HepG2 (cell line): ENCODE data around the gene STN1. TPM values are rescaled to one million over a fixed set of nuclear protein-coding genes. Genes with fewer than 3 reads are reported as not detected.

ENCODE experiments used
- ATAC-seq: fragments of 200-7000 bp; cut with Tn5 transposase; 3 replicates; pipeline ENCODE4 v1.9.1; 2020; ENCODE audit warnings: mild to moderate bottlenecking, moderate library complexity
- BruUV-seq: library from RNA; stranded (reverse); fragments of 400-500 nt; replicated peaks from 2 replicates; lab custom pipeline; 2021; lab: Mats Ljungman, UMichigan
- CTCF ChIA-PET: fragments of 300-600 bp; formaldehyde crosslinking; extraction: SDS; loops from one replicate; lab custom pipeline; 2021; ENCODE audit warnings: low total read pairs, inconsistent platforms, low intra/inter-chr PET ratio; lab: Yijun Ruan, JAX
- POLR2A ChIA-PET: fragments of 350-600 bp; sonication (Branson Sonifier 250); formaldehyde crosslinking; loops from one replicate; lab custom pipeline; 2020; ENCODE audit warnings: antibody characterized with exemption, inconsistent platforms; lab: Yijun Ruan, JAX
- DNase-seq: peaks from one replicate; pipeline ENCODE4 v3.0.0-alpha.2; 2015; ENCODE audit warnings: low spot score
- FAIRE-seq: peaks from 3 replicates; lab custom pipeline; 2011; peaks lifted over from hg19 to GRCh38; lab: Jason Lieb, UNC
- H2AFZ ChIP-seq: one replicate; pipeline ENCODE4 v1.6.1; 2011; ENCODE audit warnings: low read length, inconsistent platforms
- H3K27ac ChIP-seq: fragments of 300-600 bp; 3 replicates; pipeline ENCODE4 v1.8.0; 2011; ENCODE audit warnings: mixed run types, mild to moderate bottlenecking, mixed read lengths, low read length, inconsistent platforms; ENCODE audit not compliant: insufficient read depth; ENCODE audit errors: extremely low read length
- H3K27me3 ChIP-seq, 2 experiments: fragments of 200-600 bp in 1 of 2; 2 replicates in 1 of 2; 3 replicates in 1 of 2; pipeline versions ENCODE4 v1.6.0 to v1.8.0; 2011; ENCODE audit warnings: low read length in 2 of 2, mild to moderate bottlenecking in 2 of 2, moderate library complexity in 2 of 2, inconsistent platforms in 1 of 2; ENCODE audit not compliant: insufficient read depth in 2 of 2, control insufficient read depth in 1 of 2
- H3K36me3 ChIP-seq, 2 experiments: fragments of 200-600 bp in 1 of 2; replicated peaks in 1 of 2; 2 replicates in 1 of 2; 3 replicates in 1 of 2; pipeline versions ENCODE4 v1.5.1 to v1.8.0; 2011; ENCODE audit warnings: low read length in 2 of 2, inconsistent platforms in 1 of 2; ENCODE audit not compliant: insufficient read depth in 2 of 2, control insufficient read depth in 1 of 2
- H3K4me1 ChIP-seq: 2 replicates; pipeline ENCODE4 v1.5.1; 2012; ENCODE audit warnings: low read length, inconsistent platforms; ENCODE audit not compliant: insufficient read depth
- H3K4me2 ChIP-seq: 2 replicates; pipeline ENCODE4 v1.6.0; 2011; ENCODE audit warnings: low read depth, low read length, inconsistent platforms
- H3K4me3 ChIP-seq, 3 experiments: fragments of 200-600 bp in 1 of 3; sonication (generic), shearing (Covaris generic) in 1 of 3; replicated peaks in 1 of 3; 2 replicates each; pipeline ENCODE4 v1.5.1; 2011 to 2016; ENCODE audit warnings: low read length in 3 of 3, inconsistent platforms in 2 of 3, low read depth in 2 of 3, mild to moderate bottlenecking in 2 of 3, control low read depth in 1 of 3, mixed read lengths in 1 of 3; ENCODE audit not compliant: insufficient read depth in 1 of 3
- H3K79me2 ChIP-seq: one replicate; pipeline ENCODE4 v1.6.1; 2011; ENCODE audit warnings: low read length, inconsistent platforms; ENCODE audit not compliant: insufficient read depth
- H3K9ac ChIP-seq: 2 replicates; pipeline ENCODE4 v1.6.0; 2011; ENCODE audit warnings: mild to moderate bottlenecking, low read depth, low read length, inconsistent platforms; ENCODE audit not compliant: insufficient read depth
- H3K9me3 ChIP-seq: 2 replicates; pipeline ENCODE4 v1.5.1; 2012; ENCODE audit warnings: mild to moderate bottlenecking, low read length
- H4K20me1 ChIP-seq: 2 replicates; pipeline ENCODE4 v1.6.0; 2011; ENCODE audit warnings: inconsistent platforms, mild to moderate bottlenecking, low read length, moderate library complexity; ENCODE audit not compliant: insufficient read depth
- ATF3 ChIP-seq: sonication (generic); formaldehyde crosslinking; IDR thresholded peaks from 2 replicates; pipeline ENCODE4 v1.4.0; 2020; ENCODE audit warnings: missing genetic modification reagents
- ATF7-NPFF ChIP-seq: sonication (generic); formaldehyde crosslinking; IDR thresholded peaks from 2 replicates; pipeline ENCODE4 v1.8.1; 2023; ENCODE audit warnings: mild to moderate bottlenecking, low read depth, missing genetic modification reagents, moderate library complexity
- CHD2 ChIP-seq: IDR thresholded peaks from 2 replicates; pipeline ENCODE4 v1.6.1; 2011; ENCODE audit warnings: low read depth, low read length, improper control_type of control experiment
- ESRRA ChIP-seq: sonication (generic); formaldehyde crosslinking; IDR thresholded peaks from 2 replicates; pipeline ENCODE4 v1.5.1; 2020; ENCODE audit warnings: mild to moderate bottlenecking, low read depth, missing genetic modification reagents
- ETV5 ChIP-seq: IDR thresholded peaks from 2 replicates; pipeline ENCODE4 v1.6.1; 2018; ENCODE audit warnings: missing biosample characterization, missing genetic modification reagents, inconsistent platforms, borderline replicate concordance
- HDAC1 ChIP-seq: sonication (generic); formaldehyde crosslinking; IDR thresholded peaks from 2 replicates; pipeline ENCODE4 v1.5.1; 2020; ENCODE audit warnings: mild to moderate bottlenecking, missing genetic modification reagents
- HNF4G ChIP-seq, 2 experiments: sonication (generic) in 1 of 2; formaldehyde crosslinking in 1 of 2; IDR thresholded peaks; 2 replicates each; pipeline versions ENCODE4 v1.4.0 to v1.6.1; 2011 to 2020; ENCODE audit warnings: borderline replicate concordance in 2 of 2, low read depth in 2 of 2, mild to moderate bottlenecking in 2 of 2, low read length in 1 of 2, missing genetic modification reagents in 1 of 2, moderate library complexity in 1 of 2
- MTA3 ChIP-seq: sonication (generic); formaldehyde crosslinking; IDR thresholded peaks from 2 replicates; pipeline ENCODE4 v1.4.0; 2020; ENCODE audit warnings: missing genetic modification reagents
- NFRKB ChIP-seq: fragments of 450-650 bp; IDR thresholded peaks from 2 replicates; pipeline ENCODE4 v1.6.1; 2017
- PAX8 ChIP-seq: sonication (generic); formaldehyde crosslinking; IDR thresholded peaks from 2 replicates; pipeline ENCODE4 v1.8.0; 2022; ENCODE audit warnings: mild to moderate bottlenecking, missing genetic modification reagents, borderline replicate concordance
- PCBP1 ChIP-seq: fragments of 200-400 bp; formaldehyde crosslinking; IDR thresholded peaks from 2 replicates; pipeline ENCODE4 v1.6.1; 2017; ENCODE audit warnings: mild to moderate bottlenecking, low read depth, low read length, borderline replicate concordance
- PHF20 ChIP-seq: sonication (generic); formaldehyde crosslinking; IDR thresholded peaks from 2 replicates; pipeline ENCODE4 v1.5.0; 2020; ENCODE audit warnings: mild to moderate bottlenecking, missing genetic modification reagents
- RBFOX2 ChIP-seq: fragments of 200-400 bp; formaldehyde crosslinking; IDR thresholded peaks from 2 replicates; pipeline ENCODE4 v1.6.1; 2017; ENCODE audit warnings: low read depth, mild to moderate bottlenecking, low read length
- SP4 ChIP-seq: sonication (generic); formaldehyde crosslinking; IDR thresholded peaks from 2 replicates; pipeline ENCODE4 v1.8.1; 2023; ENCODE audit warnings: mild to moderate bottlenecking, missing genetic modification reagents
- ZBTB26 ChIP-seq: IDR thresholded peaks from 2 replicates; pipeline ENCODE4 v1.6.1; 2016; ENCODE audit warnings: missing compliant biosample characterization, missing genetic modification reagents, borderline replicate concordance
- ZNF274 ChIP-seq: sonication (generic); formaldehyde crosslinking; IDR thresholded peaks from 2 replicates; pipeline ENCODE4 v1.5.1; 2020; ENCODE audit warnings: mild to moderate bottlenecking, missing genetic modification reagents
- ZNF329 ChIP-seq: sonication (generic); formaldehyde crosslinking; IDR thresholded peaks from 2 replicates; pipeline ENCODE4 v1.9.0; 2021; ENCODE audit warnings: low read depth, mild to moderate bottlenecking, missing genetic modification reagents
- ZNF350 ChIP-seq: sonication (generic); formaldehyde crosslinking; IDR thresholded peaks from 2 replicates; pipeline ENCODE4 v1.4.0; 2020; ENCODE audit warnings: mild to moderate bottlenecking, low read depth, missing genetic modification reagents, borderline replicate concordance
- ZNF557 ChIP-seq: sonication (generic); formaldehyde crosslinking; IDR thresholded peaks from 2 replicates; pipeline ENCODE4 v1.4.0; 2020; ENCODE audit warnings: missing genetic modification reagents
- ZNF784 ChIP-seq: sonication (generic); formaldehyde crosslinking; IDR thresholded peaks from 2 replicates; pipeline ENCODE4 v1.5.1; 2020; ENCODE audit warnings: missing genetic modification reagents, mild to moderate bottlenecking, borderline replicate concordance
- ZSCAN21 ChIP-seq: sonication (generic); formaldehyde crosslinking; IDR thresholded peaks from 2 replicates; pipeline ENCODE4 v1.8.0; 2022; ENCODE audit warnings: mild to moderate bottlenecking, missing genetic modification reagents, moderate library complexity, borderline replicate concordance
- ZSCAN25 ChIP-seq: sonication (generic); formaldehyde crosslinking; IDR thresholded peaks from 2 replicates; pipeline ENCODE4 v1.8.0; 2022; ENCODE audit warnings: mild to moderate bottlenecking, missing genetic modification reagents
- WGBS: methylation state at CpG from one replicate; pipeline ENCODE4 v1.1.6; 2017; ENCODE audit warnings: low lambda C conversion rate; 5-methylcytosine and 5-hydroxymethylcytosine counted together
- in situ Hi-C: cut with HindIII; loops from 2 replicates; pipeline ENCODE4 v1.10.0; 2017; ENCODE audit warnings: low pct_unique_long_range_greater_than_20kb; ENCODE audit not compliant: extremely low pct_ligation_motif_present
- intact Hi-C: fragments of 100-400 bp; cut with micrococcal nuclease; formaldehyde crosslinking; loops from one replicate; pipeline ENCODE4 v1.10.0; 2022; ENCODE audit not compliant: unreplicated experiment
- polyA plus RNA-seq, 8 experiments: library from polyadenylated mRNA; depleted of rRNA in 3 of 8; stranded (reverse) in 7 of 8; unstranded in 1 of 8; fragments of >200 nt; fragmentation: Illumina TruSeq in 4 of 8; extraction: Trizol in 4 of 8; gene quantifications; 2 replicates each; pipeline versions ENCODE4 v1.2.1 to v1.2.3, GENCODE V29; 2011 to 2016; ENCODE audit warnings: low read depth in 4 of 8, missing spikeins in 1 of 8, mixed read lengths in 1 of 8; ENCODE audit not compliant: insufficient read depth in 1 of 8
- total RNA-seq, 5 experiments: library from RNA; depleted of rRNA; stranded (reverse); fragments of >200 nt; fragmentation: Illumina TruSeq; extraction: Trizol; gene quantifications; 2 replicates each; pipeline ENCODE4 v1.2.3, GENCODE V29; 2016; ENCODE audit warnings: low read depth in 1 of 5

The STN1 gene
- total and polyA plus RNA-seq, 2 of the 13 experiments (the other 11 are each of a cell fraction or from before 2014, with no cell fraction given), result 17.6 to 22.7 TPM

GRCh38 chr10:103854265-103854685 lies 63.7 kb downstream of the STN1 start:
- intact Hi-C loops (loop anchor here (1.0 to 5.0 kb wide), 3 partner anchors 37 to 73 kb away; no protein-coding TSS in a partner anchor), in situ Hi-C loops (no loop called here)
- FAIRE-seq (no peak), ATAC-seq (peak; percentile 12), DNase-seq (peak; percentile 80)
- H3K79me2 ChIP-seq, result peaks cover 57% of the 10 kb centered on the region
- CTCF ChIA-PET, result interaction anchor here (1.5 kb wide), 1 partner anchor 141 kb away, joined by 5 read pairs; no protein-coding TSS in a partner anchor
- H2AFZ ChIP-seq, result no peak overlapping the region
- peaks cover 9 to 32% of the 10 kb centered on the region in 2 experiments for H3K36me3 ChIP-seq
- WGBS, result under 1% methylated on average over 13 of the region's 13 CpGs
- peaks cover 73% of the 10 kb centered on the region for H3K4me1 ChIP-seq
- BruUV-seq, result no TSS peak
- H3K27me3 ChIP-seq, result no peaks in the 10 kb centered on the region; a peak in 1 of 5 replicates
- H3K27ac ChIP-seq, result peak overlapping the region; percentile 68
- H3K9me3 ChIP-seq, result no peaks in the 10 kb centered on the region
- H3K4me2 ChIP-seq, result peak overlapping the region; percentile 94
- H3K9ac ChIP-seq, result peak overlapping the region; percentile 74
- POLR2A ChIA-PET, result interaction anchor here (0.7 to 6.8 kb wide), 18 partner anchors 11 to 195 kb away, joined by 3 to 107 read pairs (median 5); no protein-coding TSS in a partner anchor
- H4K20me1 ChIP-seq, result peaks cover 28% of the 10 kb centered on the region
- H3K4me3 ChIP-seq, result peak overlapping the region; percentile 87 to 93 (median 92)
- peak; percentile 6; the same call in 1 of the 2 replicates for TF ChIP-seq HNF4G (IDR thresholded peaks at IDR 0.05; ENCODE audit: borderline replicate concordance, low read depth, low read length)
- TF ChIP-seq HNF4G (CRISPR knock-in tag; IDR thresholded peaks at IDR 0.05; ENCODE audit: borderline replicate concordance, low read depth), result no peak; the same call in 1 of the 2 replicates
- TF ChIP-seq ZSCAN25 (CRISPR knock-in tag), result peak; percentile 45; the same call in 1 of the 2 replicates
- no peak for TF ChIP-seq RBFOX2
- no peak for TF ChIP-seq ATF3 (CRISPR knock-in tag)
- TF ChIP-seq ZNF274 (CRISPR knock-in tag), result no peak
- TF ChIP-seq MTA3 (CRISPR knock-in tag), result no peak
- TF ChIP-seq ESRRA (CRISPR knock-in tag), result 0 out of 2 replicates have a peak, but pooled peaks have one; percentile 59
- no peak for TF ChIP-seq NFRKB
- no peak for TF ChIP-seq PAX8 (CRISPR knock-in tag)
- TF ChIP-seq PHF20 (CRISPR knock-in tag), result no peak
- TF ChIP-seq ETV5 (CRISPR knock-in tag), result peak; percentile 62; the same call in 1 of the 2 replicates
- peak; percentile 89 for TF ChIP-seq HDAC1 (CRISPR knock-in tag)
- TF ChIP-seq ZNF784 (CRISPR knock-in tag), result 0 out of 2 replicates have a peak, but pooled peaks have one; percentile 6
- peak; percentile 47 for TF ChIP-seq ZNF350 (CRISPR knock-in tag)
- TF ChIP-seq PCBP1, result no peak
- no peak for TF ChIP-seq ZNF557 (CRISPR knock-in tag)
- 0 out of 2 replicates have a peak, but pooled peaks have one; percentile 44 for TF ChIP-seq SP4 (CRISPR knock-in tag)
- TF ChIP-seq CHD2, result no peak
- no peak for TF ChIP-seq ATF7-NPFF (CRISPR knock-in tag)
- peak; percentile 34; the same call in 1 of the 2 replicates for TF ChIP-seq ZSCAN21 (CRISPR knock-in tag)
- no peak for TF ChIP-seq ZNF329
- peak; percentile 32; the same call in 1 of the 2 replicates for TF ChIP-seq ZBTB26 (CRISPR knock-in tag)
